GM21723 (cell line): ENCODE results near the gene LSM3.

Experiments used
- ATAC-seq: cut with Tn5 transposase; IDR thresholded peaks from one replicate; pipeline ENCODE4 v1.9.1; 2021; ENCODE audit warnings: mild to moderate bottlenecking, moderate library complexity; ENCODE audit not compliant: unreplicated experiment

LSM3 gene

GRCh38 chr3:14235912-14236295, 57.3 kb downstream of the LSM3 start:
- no peak for ATAC-seq

GRCh38 chr3:14236902-14237301, 58.3 kb downstream of the LSM3 start:
- ATAC-seq: no peak

GRCh38 chr3:14237457-14237856, 58.8 kb downstream of the LSM3 start:
- ATAC-seq: no peak

GRCh38 chr3:14238356-14238755, 59.7 kb downstream of the LSM3 start:
- no peak for ATAC-seq

GRCh38 chr3:14238930-14239329, 60.3 kb downstream of the LSM3 start:
- no peak for ATAC-seq

GRCh38 chr3:14239940-14240339, 61.3 kb downstream of the LSM3 start:
- ATAC-seq: no peak

- no peak for ATAC-seq
Measured at GRCh38 chr3:14240366-14240765, 61.7 kb downstream of the LSM3 start.

GRCh38 chr3:14241716-14242115, 63.1 kb downstream of the LSM3 start:
- ATAC-seq: no peak

- ATAC-seq: no peak
Measured at GRCh38 chr3:14242490-14243311, 64.1 kb downstream of the LSM3 start.

GRCh38 chr3:14243782-14244181, 65.2 kb downstream of the LSM3 start:
- no peak for ATAC-seq

- no peak for ATAC-seq
Measured at GRCh38 chr3:14244521-14245247, 66.1 kb downstream of the LSM3 start.

- ATAC-seq: no peak
Measured at GRCh38 chr3:14245248-14245639, 66.6 kb downstream of the LSM3 start.

- no peak for ATAC-seq
Measured at GRCh38 chr3:14245822-14246221, 67.2 kb downstream of the LSM3 start.

- ATAC-seq: no peak
Measured at GRCh38 chr3:14246414-14246813, 67.8 kb downstream of the LSM3 start.

GRCh38 chr3:14248477-14248848, 69.8 kb downstream of the LSM3 start:
- no peak for ATAC-seq

- no peak for ATAC-seq
Measured at GRCh38 chr3:14248849-14249523, 70.4 kb downstream of the LSM3 start.
